Measurements from ENCODE around the gene UBR2.

The UBR2 gene

GRCh38 chr6:42618105-42618504, 54.3 kb downstream of the UBR2 start:
- no peak for DNase-seq (ENCODE audit: low read depth)

GRCh38 chr6:42618686-42619085, 54.9 kb downstream of the UBR2 start:
- DNase-seq (ENCODE audit: low read depth): peak; percentile 18

GRCh38 chr6:42619963-42620362, 56.1 kb downstream of the UBR2 start:
- DNase-seq (ENCODE audit: low read depth): no peak

GRCh38 chr6:42624601-42625000, 60.8 kb downstream of the UBR2 start:
- DNase-seq (ENCODE audit: low read depth): no peak

GRCh38 chr6:42627044-42627443, 63.2 kb downstream of the UBR2 start:
- no peak for DNase-seq (ENCODE audit: low read depth)

GRCh38 chr6:42627674-42628073, 63.8 kb downstream of the UBR2 start:
- DNase-seq (ENCODE audit: low read depth): no peak

- DNase-seq (ENCODE audit: low read depth): no peak
Observed at GRCh38 chr6:42628604-42629003, 64.8 kb downstream of the UBR2 start.

- no peak for DNase-seq (ENCODE audit: low read depth)
Observed at GRCh38 chr6:42629845-42630244, 66.0 kb downstream of the UBR2 start.

GRCh38 chr6:42637681-42638080, 73.9 kb downstream of the UBR2 start:
- DNase-seq (ENCODE audit: low read depth): no peak

- no peak for DNase-seq (ENCODE audit: low read depth)
Observed at GRCh38 chr6:42642794-42643193, 79.0 kb downstream of the UBR2 start.

- DNase-seq (ENCODE audit: low read depth): peak; percentile 62
Observed at GRCh38 chr6:42644211-42644610, 80.4 kb downstream of the UBR2 start.

GRCh38 chr6:42652024-42652746, 88.4 kb downstream of the UBR2 start:
- no peak for DNase-seq (ENCODE audit: low read depth)

GRCh38 chr6:42653851-42654250, 90.0 kb downstream of the UBR2 start:
- DNase-seq (ENCODE audit: low read depth): no peak

- DNase-seq (ENCODE audit: low read depth): no peak
Observed at GRCh38 chr6:42659806-42660205, 96.0 kb downstream of the UBR2 start.

- peak; percentile 60 for DNase-seq (ENCODE audit: low read depth)
Observed at GRCh38 chr6:42661540-42662153, 97.8 kb downstream of the UBR2 start.

- no peak for DNase-seq (ENCODE audit: low read depth)
Observed at GRCh38 chr6:42664718-42665117, 100.9 kb downstream of the UBR2 start.

GRCh38 chr6:42674368-42674767, 110.5 kb downstream of the UBR2 start:
- DNase-seq (ENCODE audit: low read depth): peak; percentile 14

GRCh38 chr6:42674780-42675179, 111.0 kb downstream of the UBR2 start:
- DNase-seq (ENCODE audit: low read depth): no peak

GRCh38 chr6:42679358-42679757, 115.5 kb downstream of the UBR2 start:
- no peak for DNase-seq (ENCODE audit: low read depth)

- no peak for DNase-seq (ENCODE audit: low read depth)
Observed at GRCh38 chr6:42688281-42688680, 124.5 kb downstream of the UBR2 start.

- DNase-seq (ENCODE audit: low read depth): no peak
Observed at GRCh38 chr6:42689371-42689770, 125.5 kb downstream of the UBR2 start.

GRCh38 chr6:42690151-42690702, 126.4 kb downstream of the UBR2 start:
- peak; percentile 12 for DNase-seq (ENCODE audit: low read depth)

- DNase-seq (ENCODE audit: low read depth): no peak
Observed at GRCh38 chr6:42690872-42691271, 127.0 kb downstream of the UBR2 start.
